ENCODE results near the gene PADI4.
A peak's percentile ranks its signal among the peaks of the same experiment; 100 is the strongest.

Gene PADI4

GRCh38 chr1:17286646-17287045 is 21.4 kb upstream of the PADI4 start:
- no peak for DNase-seq (ENCODE audit: low read depth)

DNA sequence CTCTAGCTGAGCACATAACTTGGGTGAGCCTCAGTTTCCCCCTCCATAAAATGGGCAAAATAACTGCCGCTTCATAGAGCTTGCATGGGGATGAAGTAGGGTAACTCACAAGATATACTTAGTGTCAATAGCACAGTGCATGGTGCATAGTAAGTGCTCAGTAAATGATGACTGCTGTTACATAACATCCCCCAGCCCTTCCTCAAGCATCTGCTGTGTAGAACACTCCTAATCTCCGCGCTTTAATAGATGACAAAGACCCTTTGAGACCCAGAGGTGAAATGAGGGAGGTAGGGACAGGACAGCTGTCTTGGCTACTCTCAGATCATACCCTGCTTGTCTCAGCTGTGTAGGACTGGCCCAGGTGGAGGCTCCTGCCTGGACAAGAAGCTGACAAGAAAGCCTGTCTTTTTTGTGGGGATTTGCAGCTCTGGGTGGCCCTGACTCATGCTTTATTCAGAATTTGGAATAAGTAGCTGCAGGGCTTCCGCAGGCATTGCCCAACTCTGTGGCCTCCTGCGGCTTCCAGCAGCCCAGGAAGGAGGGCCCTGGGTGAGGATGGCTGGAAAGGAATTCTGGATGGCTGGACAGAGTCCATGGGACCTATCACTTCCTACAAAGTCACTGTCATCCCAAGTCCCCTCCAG is 20.7 kb upstream of the PADI4 start:
- peak; percentile 90 for DNase-seq (ENCODE audit: low read depth)

DNA sequence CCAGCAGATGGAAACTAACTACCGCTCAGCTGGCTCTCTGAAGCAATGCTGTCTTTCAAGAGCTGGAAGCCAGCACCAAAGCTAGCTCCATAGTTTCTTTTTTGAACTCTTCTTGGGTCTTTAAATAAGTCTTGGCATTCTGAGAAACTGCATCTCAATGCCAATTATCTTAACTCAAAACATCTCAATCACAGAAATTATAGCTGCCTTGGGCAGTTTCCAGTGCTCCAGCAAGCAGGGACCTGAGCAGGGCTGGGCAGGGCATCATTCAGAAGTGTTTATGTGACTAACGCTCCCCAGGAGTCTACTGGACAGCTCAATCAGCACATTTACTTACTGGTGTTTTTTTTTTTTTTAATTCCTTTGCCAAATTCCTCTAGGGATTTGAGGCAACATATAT is 18.3 kb upstream of the PADI4 start:
- peak; percentile 71 for DNase-seq (ENCODE audit: low read depth)

GRCh38 chr1:17290553-17290952 is 17.4 kb upstream of the PADI4 start:
- DNase-seq (ENCODE audit: low read depth) = no peak

DNA sequence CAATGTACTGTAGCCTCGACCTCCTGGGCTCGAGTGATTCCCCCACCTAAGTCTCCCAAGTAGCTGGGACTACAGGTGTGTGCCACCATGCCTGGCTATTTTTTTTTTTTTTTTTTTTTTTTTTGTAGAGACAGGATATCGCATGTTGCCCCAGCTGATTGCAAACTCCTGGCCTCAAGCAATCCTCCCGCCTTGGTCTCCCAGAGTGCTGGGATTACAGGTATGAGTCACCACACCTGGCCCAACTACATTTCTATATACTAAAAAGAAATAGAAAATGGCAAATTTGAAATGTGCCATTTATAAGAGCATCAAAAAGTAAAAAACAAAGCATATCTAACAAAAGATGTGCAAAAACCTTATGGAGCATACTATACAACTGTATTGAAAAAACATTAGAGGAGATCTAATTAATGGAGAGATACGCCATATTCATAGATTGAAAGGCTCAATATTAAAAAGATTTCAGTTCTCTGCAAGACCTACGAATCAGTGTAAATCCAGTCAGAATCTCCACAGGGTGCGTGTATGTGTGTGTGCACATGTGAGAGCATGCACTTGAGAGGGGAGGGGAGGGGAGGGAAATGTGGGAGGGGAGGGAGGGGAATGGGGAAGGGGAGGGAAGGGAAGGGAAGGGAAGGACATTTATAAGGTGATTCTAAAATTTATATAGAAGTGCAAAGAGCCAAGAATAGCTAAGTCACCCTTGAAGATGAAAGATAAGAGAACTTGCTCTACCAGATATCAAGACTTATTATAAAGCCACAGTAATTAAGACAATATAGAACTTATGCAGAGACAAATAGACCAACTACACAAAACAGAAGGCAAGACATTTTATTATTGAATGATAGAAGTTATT is 15.5 kb upstream of the PADI4 start:
- no peak for DNase-seq (ENCODE audit: low read depth)

GRCh38 chr1:17293681-17294425 is 14.1 kb upstream of the PADI4 start:
- DNase-seq (ENCODE audit: low read depth) = peak; percentile 17

GRCh38 chr1:17295292-17295691 is 12.7 kb upstream of the PADI4 start:
- DNase-seq (ENCODE audit: low read depth) = no peak

DNA sequence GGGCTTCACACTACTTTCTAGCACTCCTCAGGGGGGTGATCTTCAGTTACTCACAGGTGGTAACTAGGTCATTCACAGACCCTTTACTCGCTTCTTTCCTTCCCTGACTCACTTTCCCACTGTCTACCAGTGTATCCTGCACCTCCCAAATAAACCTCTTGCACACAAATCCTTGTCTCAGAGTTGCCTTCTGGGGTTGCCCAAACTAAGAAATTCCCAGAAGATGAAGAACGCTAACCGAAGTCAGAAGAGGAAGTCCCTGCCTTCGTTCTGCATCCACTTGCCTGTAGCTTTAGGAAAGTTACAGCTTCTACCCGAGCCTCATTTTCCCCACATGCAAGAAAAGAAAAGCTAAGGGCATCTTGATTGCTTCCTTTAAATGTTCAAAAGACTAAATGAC is 11.9 kb upstream of the PADI4 start:
- DNase-seq (ENCODE audit: low read depth) = no peak

GRCh38 chr1:17297991-17298390 is 10.0 kb upstream of the PADI4 start:
- DNase-seq (ENCODE audit: low read depth) = no peak

- no peak for DNase-seq (ENCODE audit: low read depth)
Measured at GRCh38 chr1:17301767-17302166, 6.2 kb upstream of the PADI4 start.

DNA sequence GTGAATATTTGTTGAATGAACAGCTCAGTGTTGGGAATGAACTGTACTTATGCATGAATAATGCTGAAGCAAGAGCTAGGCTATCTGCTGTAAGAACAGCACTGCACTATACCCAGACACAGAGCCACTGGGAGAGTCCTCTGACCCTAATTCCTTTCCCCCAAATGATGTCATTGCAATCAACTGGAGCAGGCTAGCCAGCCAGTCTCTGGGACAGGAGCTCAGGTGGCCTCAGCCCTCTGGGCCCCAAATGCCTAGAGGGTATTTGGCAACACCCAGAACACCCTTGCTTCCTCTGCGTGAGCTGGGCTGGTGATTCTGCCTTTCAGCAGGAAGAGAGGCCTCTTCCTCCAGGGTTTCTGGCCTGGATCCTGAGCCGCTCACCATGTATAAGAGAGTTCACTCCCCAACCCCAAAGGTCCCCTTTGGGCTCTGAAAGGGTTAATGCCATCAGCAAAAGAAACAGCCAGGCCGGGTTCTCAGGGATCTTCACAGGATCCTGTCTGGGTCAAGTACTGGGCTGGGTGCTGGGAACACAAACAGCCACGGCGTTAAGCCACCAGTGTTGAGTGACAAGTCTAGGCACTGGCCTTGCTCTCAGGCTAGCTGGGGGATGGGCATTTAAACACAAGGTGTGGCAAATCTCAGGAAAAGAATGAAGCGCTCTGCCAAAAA is 3.7 kb upstream of the PADI4 start:
- peak; percentile 46 for DNase-seq (ENCODE audit: low read depth)

DNA sequence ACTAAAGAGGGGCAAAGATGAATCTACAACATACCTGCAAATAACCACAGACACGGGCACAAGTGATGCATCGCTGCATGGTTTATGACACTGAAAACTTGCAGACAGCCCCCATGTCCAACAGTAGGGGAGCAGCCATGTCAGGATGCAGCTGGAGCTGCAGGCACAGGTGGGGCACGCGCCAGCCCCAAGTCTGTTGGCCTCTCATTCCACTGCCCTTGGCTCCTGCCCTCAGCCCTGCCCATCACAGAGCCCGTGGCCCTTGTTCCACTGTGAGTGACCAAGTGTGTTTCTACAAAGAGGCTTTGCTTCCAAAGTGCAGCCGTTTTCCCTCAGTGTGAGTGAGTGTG is 3.2 kb upstream of the PADI4 start:
- DNase-seq (ENCODE audit: low read depth) = no peak

- no peak for DNase-seq (ENCODE audit: low read depth)
Measured at GRCh38 chr1:17305576-17306095, 2.4 kb upstream of the PADI4 start.

- no peak for DNase-seq (ENCODE audit: low read depth)
Measured at GRCh38 chr1:17306407-17306806, 1.6 kb upstream of the PADI4 start.

DNA sequence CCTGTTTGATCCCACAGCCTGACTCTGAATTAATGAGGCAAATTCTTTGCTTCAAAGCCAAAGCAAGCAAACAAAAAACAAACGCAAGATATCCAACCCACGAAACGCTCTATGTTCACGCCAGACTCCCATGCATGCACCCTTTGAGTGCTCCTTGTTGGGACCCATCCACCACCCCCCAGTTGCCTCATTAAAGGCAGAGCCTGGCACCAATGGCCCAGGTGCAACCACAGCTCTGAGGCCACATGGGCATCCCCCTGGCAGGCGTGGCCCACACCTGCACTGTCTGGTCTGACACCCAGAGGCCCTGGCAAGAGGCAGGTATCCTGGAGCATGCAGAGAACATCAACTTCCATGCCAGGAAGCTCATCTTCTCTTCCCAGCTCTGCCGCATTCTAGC is 1.1 kb upstream of the PADI4 start:
- DNase-seq (ENCODE audit: low read depth) = no peak

DNA sequence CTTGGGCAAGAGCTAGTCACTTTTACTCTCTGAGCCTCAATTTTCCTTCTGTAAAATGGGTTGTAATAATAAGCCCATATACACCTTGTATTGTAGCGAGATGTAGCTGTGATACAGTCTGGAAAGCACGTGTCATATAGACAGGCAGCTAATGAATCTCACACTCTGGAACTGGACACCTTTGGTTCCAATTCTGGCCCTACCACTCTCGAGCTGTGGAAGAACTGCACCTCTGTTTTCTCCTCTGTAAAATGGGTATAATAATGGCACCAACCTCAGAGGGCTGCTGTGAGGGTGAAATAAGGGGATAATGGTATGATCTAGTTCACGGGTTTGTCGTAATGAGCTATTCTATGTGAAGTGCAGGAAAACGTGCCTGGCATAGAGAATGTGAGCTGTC is 668 bp upstream of the PADI4 start:
- no peak for DNase-seq (ENCODE audit: low read depth)

DNA sequence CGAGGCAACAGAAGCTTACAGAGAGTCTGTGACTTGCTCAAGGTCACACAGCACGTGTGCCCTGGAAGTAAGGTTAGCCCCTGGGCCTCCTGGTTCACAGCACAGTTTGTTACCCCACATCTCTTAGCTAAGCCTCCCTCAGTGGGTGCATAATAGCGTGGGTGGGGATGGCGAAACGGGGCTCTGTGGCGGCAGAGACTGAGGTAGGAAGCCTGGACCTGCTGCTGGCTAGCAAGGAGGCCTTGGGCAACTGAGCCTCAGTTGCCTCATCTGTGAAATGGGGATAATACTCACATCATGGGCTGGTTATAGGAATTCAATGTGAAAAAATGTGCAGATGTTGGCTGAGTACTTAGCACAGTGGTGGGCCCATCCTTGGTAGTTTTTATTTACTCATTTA is 596 bp downstream of the PADI4 start:
- DNase-seq (ENCODE audit: low read depth) = no peak

- no peak for DNase-seq (ENCODE audit: low read depth)
Measured at GRCh38 chr1:17309426-17310067, 1.6 kb downstream of the PADI4 start.

DNA sequence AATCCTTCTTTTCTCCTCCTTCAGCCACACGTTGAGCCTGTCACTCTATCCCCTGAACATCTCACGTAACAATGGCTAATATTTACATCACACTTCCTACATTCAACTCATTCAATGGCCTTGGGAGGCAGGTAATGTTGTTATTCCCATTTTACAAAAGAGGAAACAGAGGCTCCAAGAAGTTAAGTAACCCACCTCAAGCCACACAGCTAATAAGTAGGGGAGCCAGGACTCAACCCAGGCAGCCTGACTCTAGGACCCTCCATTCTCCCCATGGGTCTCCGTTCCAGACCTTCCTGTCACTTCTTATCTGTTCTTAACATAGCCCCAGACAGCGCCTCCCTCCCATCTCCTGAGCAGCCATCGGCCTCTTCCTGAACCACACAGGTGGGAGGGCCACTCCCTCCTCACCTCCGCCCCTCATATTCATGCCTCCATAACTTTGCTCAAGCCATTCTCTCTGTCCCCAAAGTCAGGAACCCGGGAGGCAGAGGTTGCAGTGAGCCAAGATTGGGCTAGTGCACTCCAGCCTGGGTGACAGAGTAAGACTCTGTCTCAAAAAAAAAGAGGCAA is 2.2 kb downstream of the PADI4 start:
- DNase-seq (ENCODE audit: low read depth) = no peak

- DNase-seq (ENCODE audit: low read depth) = no peak
Measured at GRCh38 chr1:17313530-17314309, 5.7 kb downstream of the PADI4 start.
